HepG2 (cell line): ENCODE measurements around the gene NPAS2. TPM values are rescaled to one million over a fixed set of nuclear protein-coding genes. Genes with fewer than 3 reads are reported as not detected.
A peak's percentile ranks its signal among the peaks of the same experiment; 100 is the strongest.

Experiments used
- HNF4A ChIP-seq: sonication (generic); formaldehyde crosslinking; IDR thresholded peaks from 2 replicates; pipeline ENCODE4 v1.4.0; 2020; ENCODE audit warnings: missing genetic modification reagents
- HOXA7 ChIP-seq: sonication (generic); formaldehyde crosslinking; IDR thresholded peaks from 2 replicates; pipeline ENCODE4 v1.8.1; 2022; ENCODE audit warnings: mild to moderate bottlenecking, missing genetic modification reagents, moderate library complexity
- KAT2B ChIP-seq: fragments of 150-350 bp; IDR thresholded peaks from 2 replicates; pipeline ENCODE4 v1.6.1; 2014; ENCODE audit warnings: low read depth, low read length, borderline replicate concordance
- KLF16 ChIP-seq, 2 experiments: sonication (generic) in 1 of 2; formaldehyde crosslinking in 1 of 2; IDR thresholded peaks; 2 replicates each; pipeline versions ENCODE4 v1.6.1 to v1.8.0; 2016 to 2023; ENCODE audit warnings: missing genetic modification reagents in 2 of 2, missing compliant biosample characterization in 1 of 2
- MAF1 ChIP-seq: sonication (generic); formaldehyde crosslinking; IDR thresholded peaks from 2 replicates; pipeline ENCODE4 v1.5.0; 2020; ENCODE audit warnings: missing genetic modification reagents, borderline replicate concordance
- MED13 ChIP-seq: sonication (generic); formaldehyde crosslinking; IDR thresholded peaks from 2 replicates; pipeline ENCODE4 v1.5.0; 2020; ENCODE audit warnings: missing genetic modification reagents
- U2AF1 ChIP-seq: fragments of 200-400 bp; formaldehyde crosslinking; optimal IDR thresholded peaks from 2 replicates; pipeline ENCODE3; 2017; ENCODE audit warnings: mild to moderate bottlenecking, low read depth, low read length
- ZBTB38 ChIP-seq: sonication (generic); formaldehyde crosslinking; IDR thresholded peaks from 2 replicates; pipeline ENCODE4 v1.5.1; 2020; ENCODE audit warnings: mild to moderate bottlenecking, missing genetic modification reagents
- ZFP1 ChIP-seq: IDR thresholded peaks from 2 replicates; pipeline ENCODE4 v1.6.1; 2016
- ZNF274 ChIP-seq: sonication (generic); formaldehyde crosslinking; IDR thresholded peaks from 2 replicates; pipeline ENCODE4 v1.5.1; 2020; ENCODE audit warnings: mild to moderate bottlenecking, missing genetic modification reagents
- ZNF564 ChIP-seq: sonication (generic); formaldehyde crosslinking; IDR thresholded peaks from 2 replicates; pipeline ENCODE4 v1.8.1; 2023; ENCODE audit warnings: mild to moderate bottlenecking, missing genetic modification reagents
- ZSCAN20 ChIP-seq: sonication (generic); formaldehyde crosslinking; IDR thresholded peaks from 2 replicates; pipeline ENCODE4 v1.4.0; 2020; ENCODE audit warnings: missing genetic modification reagents, mild to moderate bottlenecking, borderline replicate concordance
- ZSCAN30 ChIP-seq: sonication (generic); formaldehyde crosslinking; IDR thresholded peaks from 2 replicates; pipeline ENCODE4 v1.5.0; 2020; ENCODE audit warnings: mild to moderate bottlenecking, missing genetic modification reagents
- polyA plus RNA-seq, 8 experiments: library from polyadenylated mRNA; depleted of rRNA in 3 of 8; stranded (reverse) in 7 of 8; unstranded in 1 of 8; fragments of >200 nt; fragmentation: Illumina TruSeq in 4 of 8; extraction: Trizol in 4 of 8; gene quantifications; 2 replicates each; pipeline versions ENCODE4 v1.2.1 to v1.2.3, GENCODE V29; 2011 to 2016; ENCODE audit warnings: low read depth in 4 of 8, missing spikeins in 1 of 8, mixed read lengths in 1 of 8; ENCODE audit not compliant: insufficient read depth in 1 of 8
- total RNA-seq, 5 experiments: library from RNA; depleted of rRNA; stranded (reverse); fragments of >200 nt; fragmentation: Illumina TruSeq; extraction: Trizol; gene quantifications; 2 replicates each; pipeline ENCODE4 v1.2.3, GENCODE V29; 2016; ENCODE audit warnings: low read depth in 1 of 5
- TF ChIP-seq, protein P1 (sequence below): sonication (generic); formaldehyde crosslinking; IDR thresholded peaks from 2 replicates; pipeline ENCODE4 v1.4.0; 2020; ENCODE audit warnings: mild to moderate bottlenecking, missing genetic modification reagents
- TF ChIP-seq, protein P2 (sequence below): sonication (generic); formaldehyde crosslinking; IDR thresholded peaks from 2 replicates; pipeline ENCODE4 v1.5.0; 2020; ENCODE audit warnings: missing genetic modification reagents, mild to moderate bottlenecking, borderline replicate concordance
- TF ChIP-seq, protein P3 (sequence below): sonication (generic); formaldehyde crosslinking; IDR thresholded peaks from 2 replicates; pipeline ENCODE4 v1.5.1; 2020; ENCODE audit warnings: mild to moderate bottlenecking, missing genetic modification reagents, moderate library complexity
- TF ChIP-seq, protein P4 (sequence below): sonication (generic); formaldehyde crosslinking; IDR thresholded peaks from 2 replicates; pipeline ENCODE4 v1.5.1; 2020; ENCODE audit warnings: mild to moderate bottlenecking, missing genetic modification reagents, borderline replicate concordance

NPAS2 gene
- total and polyA plus RNA-seq, 2 of the 13 experiments (the other 11 are each of a cell fraction or from before 2014, with no cell fraction given): 14.8 to 37.5 TPM

DNA sequence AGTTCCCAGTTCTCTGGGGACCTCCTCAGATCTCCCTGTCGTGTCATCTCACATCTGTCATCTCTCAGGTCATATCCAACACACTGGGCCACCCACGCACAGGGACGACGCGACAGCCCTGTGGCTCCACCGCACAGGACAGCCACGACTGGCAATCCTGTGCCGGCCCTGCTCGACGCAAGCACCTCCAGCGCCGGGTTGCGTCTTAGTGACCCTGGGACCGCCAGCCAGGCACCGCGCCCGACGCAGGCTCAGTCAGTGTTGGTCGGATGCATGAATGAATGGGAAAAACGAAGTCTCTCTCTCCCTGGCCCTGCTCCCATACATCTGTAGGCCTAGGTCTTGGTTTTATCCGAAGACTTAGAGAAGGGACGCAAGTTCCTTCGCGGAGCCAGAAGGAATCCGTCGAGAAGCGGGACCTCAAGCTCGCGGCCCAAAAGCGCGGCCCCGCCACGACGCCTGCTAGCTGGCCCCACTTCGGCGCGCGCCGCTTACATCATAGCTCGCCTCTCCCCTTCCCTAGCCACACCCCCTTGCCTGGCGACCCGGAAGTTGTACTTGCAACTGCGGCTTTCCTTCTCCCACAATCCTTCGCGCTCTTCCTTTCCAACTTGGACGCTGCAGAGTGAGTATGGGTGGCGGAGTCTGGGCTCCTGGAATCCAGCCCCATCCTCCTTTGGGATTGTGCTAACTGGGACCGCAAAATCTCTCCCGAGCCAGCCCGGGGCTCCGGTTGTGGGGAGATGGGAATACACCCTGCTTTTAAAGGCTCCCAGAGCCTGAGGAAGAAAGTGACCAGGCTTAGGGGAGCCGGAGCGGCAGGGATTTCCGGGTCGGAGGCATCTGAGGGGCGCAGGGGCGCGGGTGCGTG is 182.0 kb downstream of the NPAS2 start, which contains the start of gene RPL31 (continued):
- TF ChIP-seq, protein P1, sequence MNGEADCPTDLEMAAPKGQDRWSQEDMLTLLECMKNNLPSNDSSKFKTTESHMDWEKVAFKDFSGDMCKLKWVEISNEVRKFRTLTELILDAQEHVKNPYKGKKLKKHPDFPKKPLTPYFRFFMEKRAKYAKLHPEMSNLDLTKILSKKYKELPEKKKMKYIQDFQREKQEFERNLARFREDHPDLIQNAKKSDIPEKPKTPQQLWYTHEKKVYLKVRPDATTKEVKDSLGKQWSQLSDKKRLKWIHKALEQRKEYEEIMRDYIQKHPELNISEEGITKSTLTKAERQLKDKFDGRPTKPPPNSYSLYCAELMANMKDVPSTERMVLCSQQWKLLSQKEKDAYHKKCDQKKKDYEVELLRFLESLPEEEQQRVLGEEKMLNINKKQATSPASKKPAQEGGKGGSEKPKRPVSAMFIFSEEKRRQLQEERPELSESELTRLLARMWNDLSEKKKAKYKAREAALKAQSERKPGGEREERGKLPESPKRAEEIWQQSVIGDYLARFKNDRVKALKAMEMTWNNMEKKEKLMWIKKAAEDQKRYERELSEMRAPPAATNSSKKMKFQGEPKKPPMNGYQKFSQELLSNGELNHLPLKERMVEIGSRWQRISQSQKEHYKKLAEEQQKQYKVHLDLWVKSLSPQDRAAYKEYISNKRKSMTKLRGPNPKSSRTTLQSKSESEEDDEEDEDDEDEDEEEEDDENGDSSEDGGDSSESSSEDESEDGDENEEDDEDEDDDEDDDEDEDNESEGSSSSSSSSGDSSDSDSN (CRISPR knock-in tag): peak; percentile 87
- TF ChIP-seq ZSCAN20 (peak; percentile 89; the same call in 1 of the 2 replicates), ZFP1 (CRISPR knock-in tag) (peak; percentile 94; the same call in 1 of the 2 replicates), KLF16 (CRISPR knock-in tag; IDR thresholded peaks at IDR 0.05) (peak in 1 of 2 experiments; percentile 100), KAT2B (no peak), HNF4A (peak; percentile 34; the same call in 1 of the 2 replicates), U2AF1 (peak; percentile 95), MED13 (peak; percentile 88), MAF1 (peak; percentile 88), ZBTB38 (CRISPR knock-in tag) (peak; percentile 95), ZNF274 (CRISPR knock-in tag) (peak; percentile 99), ZSCAN30 (CRISPR knock-in tag) (peak; percentile 12; the same call in 1 of the 2 replicates), ZNF564 (CRISPR knock-in tag) (peak; percentile 97), HOXA7 (no peak; the same call in none of the 2 replicates)
- TF ChIP-seq, protein P2, sequence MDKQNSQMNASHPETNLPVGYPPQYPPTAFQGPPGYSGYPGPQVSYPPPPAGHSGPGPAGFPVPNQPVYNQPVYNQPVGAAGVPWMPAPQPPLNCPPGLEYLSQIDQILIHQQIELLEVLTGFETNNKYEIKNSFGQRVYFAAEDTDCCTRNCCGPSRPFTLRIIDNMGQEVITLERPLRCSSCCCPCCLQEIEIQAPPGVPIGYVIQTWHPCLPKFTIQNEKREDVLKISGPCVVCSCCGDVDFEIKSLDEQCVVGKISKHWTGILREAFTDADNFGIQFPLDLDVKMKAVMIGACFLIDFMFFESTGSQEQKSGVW: peak; percentile 96; the same call in 1 of the 2 replicates
- TF ChIP-seq, protein P3, sequence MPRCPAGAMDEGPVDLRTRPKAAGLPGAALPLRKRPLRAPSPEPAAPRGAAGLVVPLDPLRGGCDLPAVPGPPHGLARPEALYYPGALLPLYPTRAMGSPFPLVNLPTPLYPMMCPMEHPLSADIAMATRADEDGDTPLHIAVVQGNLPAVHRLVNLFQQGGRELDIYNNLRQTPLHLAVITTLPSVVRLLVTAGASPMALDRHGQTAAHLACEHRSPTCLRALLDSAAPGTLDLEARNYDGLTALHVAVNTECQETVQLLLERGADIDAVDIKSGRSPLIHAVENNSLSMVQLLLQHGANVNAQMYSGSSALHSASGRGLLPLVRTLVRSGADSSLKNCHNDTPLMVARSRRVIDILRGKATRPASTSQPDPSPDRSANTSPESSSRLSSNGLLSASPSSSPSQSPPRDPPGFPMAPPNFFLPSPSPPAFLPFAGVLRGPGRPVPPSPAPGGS (CRISPR knock-in tag): peak; percentile 96; the same call in 1 of the 2 replicates
- TF ChIP-seq, protein P4, sequence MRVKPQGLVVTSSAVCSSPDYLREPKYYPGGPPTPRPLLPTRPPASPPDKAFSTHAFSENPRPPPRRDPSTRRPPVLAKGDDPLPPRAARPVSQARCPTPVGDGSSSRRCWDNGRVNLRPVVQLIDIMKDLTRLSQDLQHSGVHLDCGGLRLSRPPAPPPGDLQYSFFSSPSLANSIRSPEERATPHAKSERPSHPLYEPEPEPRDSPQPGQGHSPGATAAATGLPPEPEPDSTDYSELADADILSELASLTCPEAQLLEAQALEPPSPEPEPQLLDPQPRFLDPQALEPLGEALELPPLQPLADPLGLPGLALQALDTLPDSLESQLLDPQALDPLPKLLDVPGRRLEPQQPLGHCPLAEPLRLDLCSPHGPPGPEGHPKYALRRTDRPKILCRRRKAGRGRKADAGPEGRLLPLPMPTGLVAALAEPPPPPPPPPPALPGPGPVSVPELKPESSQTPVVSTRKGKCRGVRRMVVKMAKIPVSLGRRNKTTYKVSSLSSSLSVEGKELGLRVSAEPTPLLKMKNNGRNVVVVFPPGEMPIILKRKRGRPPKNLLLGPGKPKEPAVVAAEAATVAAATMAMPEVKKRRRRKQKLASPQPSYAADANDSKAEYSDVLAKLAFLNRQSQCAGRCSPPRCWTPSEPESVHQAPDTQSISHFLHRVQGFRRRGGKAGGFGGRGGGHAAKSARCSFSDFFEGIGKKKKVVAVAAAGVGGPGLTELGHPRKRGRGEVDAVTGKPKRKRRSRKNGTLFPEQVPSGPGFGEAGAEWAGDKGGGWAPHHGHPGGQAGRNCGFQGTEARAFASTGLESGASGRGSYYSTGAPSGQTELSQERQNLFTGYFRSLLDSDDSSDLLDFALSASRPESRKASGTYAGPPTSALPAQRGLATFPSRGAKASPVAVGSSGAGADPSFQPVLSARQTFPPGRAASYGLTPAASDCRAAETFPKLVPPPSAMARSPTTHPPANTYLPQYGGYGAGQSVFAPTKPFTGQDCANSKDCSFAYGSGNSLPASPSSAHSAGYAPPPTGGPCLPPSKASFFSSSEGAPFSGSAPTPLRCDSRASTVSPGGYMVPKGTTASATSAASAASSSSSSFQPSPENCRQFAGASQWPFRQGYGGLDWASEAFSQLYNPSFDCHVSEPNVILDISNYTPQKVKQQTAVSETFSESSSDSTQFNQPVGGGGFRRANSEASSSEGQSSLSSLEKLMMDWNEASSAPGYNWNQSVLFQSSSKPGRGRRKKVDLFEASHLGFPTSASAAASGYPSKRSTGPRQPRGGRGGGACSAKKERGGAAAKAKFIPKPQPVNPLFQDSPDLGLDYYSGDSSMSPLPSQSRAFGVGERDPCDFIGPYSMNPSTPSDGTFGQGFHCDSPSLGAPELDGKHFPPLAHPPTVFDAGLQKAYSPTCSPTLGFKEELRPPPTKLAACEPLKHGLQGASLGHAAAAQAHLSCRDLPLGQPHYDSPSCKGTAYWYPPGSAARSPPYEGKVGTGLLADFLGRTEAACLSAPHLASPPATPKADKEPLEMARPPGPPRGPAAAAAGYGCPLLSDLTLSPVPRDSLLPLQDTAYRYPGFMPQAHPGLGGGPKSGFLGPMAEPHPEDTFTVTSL (CRISPR knock-in tag): peak; percentile 51
